ENCODE measurements around the gene GASK1A. TPM values are rescaled to one million over a fixed set of nuclear protein-coding genes. Genes with fewer than 3 reads are reported as not detected.

Gene GASK1A
- total and polyA plus RNA-seq, 2 experiments from 2014 or later = 2.6 to 11.1 TPM

GRCh38 chr3:43021186-43021585, 42.1 kb downstream of the GASK1A start:
- no peak for TF ChIP-seq ZNF331 (CRISPR knock-in tag; IDR thresholded peaks at IDR 0.05; ENCODE audit: low read depth)
- TF ChIP-seq NANOG (IDR thresholded peaks at IDR 0.05; ENCODE audit: borderline replicate concordance) = no peak
- TF ChIP-seq STAT1 (IDR thresholded peaks at IDR 0.05; ENCODE audit: unreplicated experiment) = no peak
- no peak for TF ChIP-seq ZNF462 (CRISPR knock-in tag; IDR thresholded peaks at IDR 0.05)
- no peak for TF ChIP-seq REST (IDR thresholded peaks at IDR 0.05; ENCODE audit: unreplicated experiment)
- TF ChIP-seq EZH2 (IDR thresholded peaks at IDR 0.05; ENCODE audit: low read depth, unreplicated experiment) = no peak
- TF ChIP-seq CREB1 (CRISPR knock-in tag; IDR thresholded peaks at IDR 0.05; ENCODE audit: low read depth) = no peak
- no peak for TF ChIP-seq ETS1 (IDR thresholded peaks at IDR 0.05)
- no peak for TF ChIP-seq JUNB (IDR thresholded peaks at IDR 0.05; ENCODE audit: unreplicated experiment)
- no peak for TF ChIP-seq ZNF114 (CRISPR knock-in tag; IDR thresholded peaks at IDR 0.05)
- no peak for TF ChIP-seq POLR2AphosphoS5 (IDR thresholded peaks at IDR 0.05; ENCODE audit: low read depth)
- Mint-ChIP-seq H3K4me1 (peaks cover 25% of the 10 kb centered on the region), H3K27me3 (ENCODE audit: insufficient read depth, low read depth, poor library complexity) (peaks cover 2% of the 10 kb centered on the region)

More at GRCh38 chr3:43021186-43021585, 42.1 kb downstream of the GASK1A start:
- no peak for ATAC-seq
- Histone ChIP-seq H3K27me3 (ENCODE audit: insufficient read depth) (no peaks in the 10 kb centered on the region), H3K9me2 (ENCODE audit: insufficient read depth) (0 out of 2 replicates have a peak, but pooled peaks cover 4% of the 10 kb centered on the region), H3K79me2 (replicated peaks; ENCODE audit: insufficient read depth) (no peaks in the 10 kb centered on the region), H2AFZ (no peak overlapping the region), H3K4me1 (ENCODE audit: insufficient read depth) (peaks cover 4% of the 10 kb centered on the region; the same call in 1 of the 2 replicates), H3K4me3 (no peak overlapping the region), H3K36me3 (ENCODE audit: insufficient read depth) (no peaks in the 10 kb centered on the region), H4K20me1 (replicated peaks; ENCODE audit: insufficient read depth) (no peaks in the 10 kb centered on the region), H3K27ac (ENCODE audit: low read depth) (no peak overlapping the region), H3F3A (replicated peaks; ENCODE audit: low read depth) (no peaks in the 10 kb centered on the region), H3K4me2 (no peak overlapping the region)
- no peak overlapping the region for H3K27ac Mint-ChIP-seq
- H3K4me3 Mint-ChIP-seq = no peak overlapping the region
- H3K9me3 Mint-ChIP-seq = peaks cover 9% of the 10 kb centered on the region
- DNase-seq (ENCODE audit: low spot score) = no peak
- H3K36me3 Mint-ChIP-seq (ENCODE audit: low read depth) = no peaks in the 10 kb centered on the region

Data from GM23338 (cell line).